GM23338 (cell line): ENCODE data around the gene KIAA0040. TPM values are rescaled to one million over a fixed set of nuclear protein-coding genes. Genes with fewer than 3 reads are reported as not detected.
A peak's percentile ranks its signal among the peaks of the same experiment; 100 is the strongest.

ENCODE experiments used
- ATAC-seq: fragments of 200-7000 bp; cut with Tn5 transposase; 3 replicates; pipeline ENCODE4 v1.9.1; 2020
- DNase-seq: peaks from one replicate; pipeline ENCODE4 v3.0.0-alpha.2; 2015; ENCODE audit warnings: low spot score
- H2AFZ ChIP-seq: fragments of 200-600 bp; sonication (generic); 2 replicates; pipeline ENCODE4 v1.8.0; 2016; ENCODE audit warnings: antibody characterized with exemption, mild to moderate bottlenecking, moderate library complexity
- H3F3A ChIP-seq: fragments of 200-600 bp; sonication (generic); replicated peaks from 2 replicates; pipeline ENCODE4 v1.8.0; 2017; ENCODE audit warnings: antibody characterized with exemption, mixed run types, low read depth
- H3K27ac ChIP-seq: fragments of 200-600 bp; sonication (generic); 2 replicates; pipeline ENCODE4 v1.6.1; 2016; ENCODE audit warnings: low read depth
- H3K27me3 ChIP-seq: fragments of 200-600 bp; sonication (generic); 2 replicates; pipeline ENCODE4 v1.8.0; 2016; ENCODE audit warnings: mild to moderate bottlenecking, mixed run types, moderate library complexity; ENCODE audit not compliant: insufficient read depth
- H3K36me3 ChIP-seq: fragments of 200-600 bp; sonication (generic); 2 replicates; pipeline ENCODE4 v1.8.0; 2016; ENCODE audit warnings: mild to moderate bottlenecking; ENCODE audit not compliant: insufficient read depth
- H3K4me1 ChIP-seq: fragments of 200-600 bp; sonication (generic); 2 replicates; pipeline ENCODE4 v1.8.0; 2016; ENCODE audit warnings: mild to moderate bottlenecking, moderate library complexity; ENCODE audit not compliant: insufficient read depth
- H3K4me2 ChIP-seq: fragments of 200-600 bp; sonication (generic); 2 replicates; pipeline ENCODE4 v1.7.1; 2017; ENCODE audit warnings: mixed run types
- H3K4me3 ChIP-seq: fragments of 200-600 bp; sonication (generic); 2 replicates; pipeline ENCODE4 v1.6.1; 2016; ENCODE audit warnings: mixed run types
- H3K79me2 ChIP-seq: fragments of 200-600 bp; sonication (generic); replicated peaks from 2 replicates; pipeline ENCODE4 v1.8.0; 2017; ENCODE audit warnings: mild to moderate bottlenecking; ENCODE audit not compliant: insufficient read depth
- H3K9me2 ChIP-seq: fragments of 200-600 bp; sonication (generic); 2 replicates; pipeline ENCODE4 v1.8.0; 2017; ENCODE audit not compliant: insufficient read depth
- H4K20me1 ChIP-seq: fragments of 200-600 bp; sonication (generic); replicated peaks from 2 replicates; pipeline ENCODE4 v1.8.0; 2017; ENCODE audit warnings: mild to moderate bottlenecking; ENCODE audit not compliant: insufficient read depth
- H3K27ac Mint-ChIP-seq: 2 replicates; pipeline ENCODE4 v1.8.0; 2020; ENCODE audit warnings: inconsistent platforms, mild to moderate bottlenecking, moderate library complexity, mixed read lengths
- H3K27me3 Mint-ChIP-seq: 3 replicates; pipeline ENCODE4 v1.8.0; 2022; ENCODE audit warnings: low read depth, mild to moderate bottlenecking, moderate library complexity, mixed read lengths, inconsistent platforms; ENCODE audit not compliant: insufficient read depth, poor library complexity
- H3K36me3 Mint-ChIP-seq: 3 replicates; pipeline ENCODE4 v1.8.0; 2021; ENCODE audit warnings: low read depth, mild to moderate bottlenecking, inconsistent platforms, moderate library complexity, mixed read lengths
- H3K4me1 Mint-ChIP-seq: 3 replicates; pipeline ENCODE4 v1.8.0; 2020; ENCODE audit warnings: mild to moderate bottlenecking, inconsistent platforms, mixed read lengths
- H3K4me3 Mint-ChIP-seq: 3 replicates; pipeline ENCODE4 v1.8.0; 2021; ENCODE audit warnings: moderate library complexity, mild to moderate bottlenecking, inconsistent platforms, mixed read lengths
- H3K9me3 Mint-ChIP-seq: 3 replicates; pipeline ENCODE4 v1.8.0; 2020; ENCODE audit warnings: moderate library complexity, mild to moderate bottlenecking, inconsistent platforms, mixed read lengths
- CREB1 ChIP-seq: fragments of 250-450 bp; sonication (Bioruptor Pico); IDR thresholded peaks from 2 replicates; pipeline ENCODE4 v1.5.0; 2020; ENCODE audit warnings: low read depth, mild to moderate bottlenecking, moderate library complexity
- EZH2 ChIP-seq: fragments of 200-600 bp; sonication (generic); IDR thresholded peaks from one replicate; pipeline ENCODE4 v1.8.0; 2017; ENCODE audit warnings: antibody characterized with exemption, mild to moderate bottlenecking, low read depth; ENCODE audit not compliant: unreplicated experiment
- POLR2AphosphoS5 ChIP-seq: IDR thresholded peaks from 2 replicates; pipeline ENCODE4 v1.6.1; 2016; ENCODE audit warnings: antibody characterized with exemption, low read depth
- ZNF114 ChIP-seq: fragments of 250-450 bp; sonication (Bioruptor Pico); IDR thresholded peaks from 2 replicates; pipeline ENCODE4 v1.5.0; 2020; ENCODE audit warnings: mild to moderate bottlenecking, moderate library complexity
- polyA plus RNA-seq: library from polyadenylated mRNA; unstranded; fragments of >200 nt; fragmentation: Nextera tagmentation; extraction: Ambion mirVana; gene quantifications from 2 replicates; pipeline ENCODE4 v1.2.1, GENCODE V29; 2016
- total RNA-seq: library from RNA; depleted of rRNA; stranded (reverse); fragments of >200 nt; shearing (Covaris generic); gene quantifications from 2 replicates; pipeline ENCODE4 v1.2.3, GENCODE V29; 2014
- TF ChIP-seq, protein P1 (sequence below): fragments of 250-450 bp; sonication (Bioruptor Pico); IDR thresholded peaks from 2 replicates; pipeline ENCODE4 v1.5.0; 2020; ENCODE audit warnings: mild to moderate bottlenecking, moderate library complexity
- TF ChIP-seq, protein P2 (sequence below), 2 experiments: fragments of 200-600 bp in 1 of 2; sonication (generic) in 1 of 2; conservative IDR thresholded peaks; 2 replicates each; pipeline versions ENCODE4 v1.5.1 to v1.6.1; 2016 to 2017; ENCODE audit warnings: antibody characterized with exemption in 2 of 2, low read depth in 2 of 2, mild to moderate bottlenecking in 2 of 2, moderate library complexity in 1 of 2

KIAA0040 gene
- total and polyA plus RNA-seq, 2 experiments from 2014 or later, result 7.0 to 11.9 TPM

DNA sequence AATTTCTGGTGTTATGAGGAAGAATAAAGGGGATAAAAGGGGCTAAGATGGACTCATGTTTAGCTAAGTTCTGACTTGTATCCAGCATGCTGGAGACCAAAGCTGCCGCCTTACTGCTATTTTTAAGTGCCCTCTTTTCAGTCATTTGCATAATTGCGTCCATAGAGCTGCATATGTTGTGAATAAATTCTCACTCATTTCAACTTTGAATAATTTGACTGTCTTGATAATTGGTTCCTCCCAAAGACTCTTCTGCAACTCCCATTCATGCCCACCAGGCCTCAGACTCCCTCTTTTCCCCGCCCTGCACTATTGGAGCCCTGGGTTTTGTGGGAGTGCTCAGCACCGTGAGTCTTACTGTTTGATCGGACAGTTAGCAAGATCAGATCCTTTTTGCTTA lies 45.0 kb downstream of the KIAA0040 start:
- TF ChIP-seq CREB1 (CRISPR knock-in tag), result no peak
- ATAC-seq, result no peak
- no peak for DNase-seq
- H2AFZ ChIP-seq, result peak overlapping the region; percentile 50; the same call in 1 of the 2 replicates
- peaks cover 19% of the 10 kb centered on the region; the same call in 1 of the 2 replicates for H3K4me1 ChIP-seq
- H3F3A ChIP-seq, result no peaks in the 10 kb centered on the region
- no peak overlapping the region for H3K4me2 ChIP-seq
- H3K27ac Mint-ChIP-seq, result no peak overlapping the region
- H3K27me3 Mint-ChIP-seq, result peaks cover 15% of the 10 kb centered on the region
- peaks cover 32% of the 10 kb centered on the region for H3K4me1 Mint-ChIP-seq
- no peak overlapping the region for H3K4me3 ChIP-seq
- no peaks in the 10 kb centered on the region; the same call in 2 of the 3 replicates for H3K36me3 Mint-ChIP-seq
- no peaks in the 10 kb centered on the region for H4K20me1 ChIP-seq
- no peak overlapping the region; the same call in 2 of the 3 replicates for H3K4me3 Mint-ChIP-seq
- H3K9me3 Mint-ChIP-seq, result peaks cover 2% of the 10 kb centered on the region
- H3K79me2 ChIP-seq, result no peaks in the 10 kb centered on the region
- peaks cover 7% of the 10 kb centered on the region; the same call in 1 of the 2 replicates for H3K27me3 ChIP-seq
- H3K9me2 ChIP-seq, result no peaks in the 10 kb centered on the region
- no peak overlapping the region for H3K27ac ChIP-seq
- H3K36me3 ChIP-seq, result no peaks in the 10 kb centered on the region

DNA sequence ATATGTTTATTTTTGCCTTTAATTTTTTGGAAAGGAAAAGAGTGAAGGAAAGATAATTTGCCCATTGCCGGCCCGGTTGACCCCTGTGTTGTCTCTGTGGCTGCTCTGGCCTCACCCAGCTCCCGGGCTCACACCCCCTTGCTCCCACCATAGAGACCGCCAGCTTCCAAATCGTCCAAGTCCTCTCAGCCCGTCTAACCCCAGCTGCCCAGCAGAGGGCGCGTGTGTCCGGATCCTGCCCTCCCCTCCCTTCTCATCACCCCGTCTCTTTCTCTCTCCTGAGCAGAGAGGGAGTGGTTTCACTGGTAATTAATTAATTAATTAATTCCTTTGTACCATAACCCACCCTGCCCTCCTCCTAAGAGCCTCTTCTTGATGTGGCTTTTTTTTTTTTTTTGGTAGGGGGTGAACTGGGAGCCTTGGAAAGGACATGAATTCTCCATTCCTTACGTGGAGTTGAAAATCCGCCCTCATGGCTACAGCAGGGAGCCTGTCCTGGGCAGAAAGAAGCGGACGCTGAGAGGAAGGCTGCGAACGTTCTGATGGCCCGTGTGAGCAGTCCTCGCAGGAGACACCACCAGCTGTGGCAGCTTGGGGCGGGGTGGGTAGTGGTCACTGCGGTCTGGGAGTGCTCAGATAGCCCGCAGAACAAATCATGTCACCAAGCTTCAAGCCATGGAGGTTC lies 45.9 kb downstream of the KIAA0040 start:
- H3K9me2 ChIP-seq, result no peaks in the 10 kb centered on the region
- peaks cover 7% of the 10 kb centered on the region; the same call in 1 of the 2 replicates for H3K27me3 ChIP-seq
- Mint-ChIP-seq H3K4me1 (peaks cover 30% of the 10 kb centered on the region), H3K36me3 (no peaks in the 10 kb centered on the region; the same call in 2 of the 3 replicates), H3K27ac (peak overlapping the region; percentile 46; the same call in 1 of the 2 replicates), H3K9me3 (peaks cover 2% of the 10 kb centered on the region), H3K27me3 (peaks cover 15% of the 10 kb centered on the region), H3K4me3 (no peak overlapping the region)
- no peaks in the 10 kb centered on the region for H4K20me1 ChIP-seq
- H3K4me3 ChIP-seq, result peak overlapping the region; percentile 20
- no peaks in the 10 kb centered on the region for H3F3A ChIP-seq
- H3K79me2 ChIP-seq, result no peaks in the 10 kb centered on the region
- no peaks in the 10 kb centered on the region for H3K36me3 ChIP-seq
- H3K27ac ChIP-seq, result no peak overlapping the region
- TF ChIP-seq, protein P1, sequence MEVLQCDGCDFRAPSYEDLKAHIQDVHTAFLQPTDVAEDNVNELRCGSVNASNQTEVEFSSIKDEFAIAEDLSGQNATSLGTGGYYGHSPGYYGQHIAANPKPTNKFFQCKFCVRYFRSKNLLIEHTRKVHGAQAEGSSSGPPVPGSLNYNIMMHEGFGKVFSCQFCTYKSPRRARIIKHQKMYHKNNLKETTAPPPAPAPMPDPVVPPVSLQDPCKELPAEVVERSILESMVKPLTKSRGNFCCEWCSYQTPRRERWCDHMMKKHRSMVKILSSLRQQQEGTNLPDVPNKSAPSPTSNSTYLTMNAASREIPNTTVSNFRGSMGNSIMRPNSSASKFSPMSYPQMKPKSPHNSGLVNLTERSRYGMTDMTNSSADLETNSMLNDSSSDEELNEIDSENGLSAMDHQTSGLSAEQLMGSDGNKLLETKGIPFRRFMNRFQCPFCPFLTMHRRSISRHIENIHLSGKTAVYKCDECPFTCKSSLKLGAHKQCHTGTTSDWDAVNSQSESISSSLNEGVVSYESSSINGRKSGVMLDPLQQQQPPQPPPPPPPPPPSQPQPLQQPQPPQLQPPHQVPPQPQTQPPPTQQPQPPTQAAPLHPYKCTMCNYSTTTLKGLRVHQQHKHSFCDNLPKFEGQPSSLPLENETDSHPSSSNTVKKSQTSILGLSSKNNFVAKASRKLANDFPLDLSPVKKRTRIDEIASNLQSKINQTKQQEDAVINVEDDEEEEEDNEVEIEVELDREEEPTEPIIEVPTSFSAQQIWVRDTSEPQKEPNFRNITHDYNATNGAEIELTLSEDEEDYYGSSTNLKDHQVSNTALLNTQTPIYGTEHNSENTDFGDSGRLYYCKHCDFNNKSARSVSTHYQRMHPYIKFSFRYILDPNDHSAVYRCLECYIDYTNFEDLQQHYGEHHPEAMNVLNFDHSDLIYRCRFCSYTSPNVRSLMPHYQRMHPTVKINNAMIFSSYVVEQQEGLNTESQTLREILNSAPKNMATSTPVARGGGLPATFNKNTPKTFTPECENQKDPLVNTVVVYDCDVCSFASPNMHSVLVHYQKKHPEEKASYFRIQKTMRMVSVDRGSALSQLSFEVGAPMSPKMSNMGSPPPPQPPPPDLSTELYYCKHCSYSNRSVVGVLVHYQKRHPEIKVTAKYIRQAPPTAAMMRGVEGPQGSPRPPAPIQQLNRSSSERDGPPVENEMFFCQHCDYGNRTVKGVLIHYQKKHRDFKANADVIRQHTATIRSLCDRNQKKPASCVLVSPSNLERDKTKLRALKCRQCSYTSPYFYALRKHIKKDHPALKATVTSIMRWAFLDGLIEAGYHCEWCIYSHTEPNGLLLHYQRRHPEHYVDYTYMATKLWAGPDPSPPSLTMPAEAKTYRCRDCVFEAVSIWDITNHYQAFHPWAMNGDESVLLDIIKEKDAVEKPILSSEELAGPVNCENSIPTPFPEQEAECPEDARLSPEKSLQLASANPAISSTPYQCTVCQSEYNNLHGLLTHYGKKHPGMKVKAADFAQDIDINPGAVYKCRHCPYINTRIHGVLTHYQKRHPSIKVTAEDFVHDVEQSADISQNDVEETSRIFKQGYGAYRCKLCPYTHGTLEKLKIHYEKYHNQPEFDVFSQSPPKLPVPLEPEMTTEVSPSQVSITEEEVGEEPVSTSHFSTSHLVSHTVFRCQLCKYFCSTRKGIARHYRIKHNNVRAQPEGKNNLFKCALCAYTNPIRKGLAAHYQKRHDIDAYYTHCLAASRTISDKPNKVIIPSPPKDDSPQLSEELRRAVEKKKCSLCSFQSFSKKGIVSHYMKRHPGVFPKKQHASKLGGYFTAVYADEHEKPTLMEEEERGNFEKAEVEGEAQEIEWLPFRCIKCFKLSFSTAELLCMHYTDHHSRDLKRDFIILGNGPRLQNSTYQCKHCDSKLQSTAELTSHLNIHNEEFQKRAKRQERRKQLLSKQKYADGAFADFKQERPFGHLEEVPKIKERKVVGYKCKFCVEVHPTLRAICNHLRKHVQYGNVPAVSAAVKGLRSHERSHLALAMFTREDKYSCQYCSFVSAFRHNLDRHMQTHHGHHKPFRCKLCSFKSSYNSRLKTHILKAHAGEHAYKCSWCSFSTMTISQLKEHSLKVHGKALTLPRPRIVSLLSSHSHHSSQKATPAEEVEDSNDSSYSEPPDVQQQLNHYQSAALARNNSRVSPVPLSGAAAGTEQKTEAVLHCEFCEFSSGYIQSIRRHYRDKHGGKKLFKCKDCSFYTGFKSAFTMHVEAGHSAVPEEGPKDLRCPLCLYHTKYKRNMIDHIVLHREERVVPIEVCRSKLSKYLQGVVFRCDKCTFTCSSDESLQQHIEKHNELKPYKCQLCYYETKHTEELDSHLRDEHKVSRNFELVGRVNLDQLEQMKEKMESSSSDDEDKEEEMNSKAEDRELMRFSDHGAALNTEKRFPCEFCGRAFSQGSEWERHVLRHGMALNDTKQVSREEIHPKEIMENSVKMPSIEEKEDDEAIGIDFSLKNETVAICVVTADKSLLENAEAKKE (CRISPR knock-in tag), result no peak
- TF ChIP-seq, protein P2, sequence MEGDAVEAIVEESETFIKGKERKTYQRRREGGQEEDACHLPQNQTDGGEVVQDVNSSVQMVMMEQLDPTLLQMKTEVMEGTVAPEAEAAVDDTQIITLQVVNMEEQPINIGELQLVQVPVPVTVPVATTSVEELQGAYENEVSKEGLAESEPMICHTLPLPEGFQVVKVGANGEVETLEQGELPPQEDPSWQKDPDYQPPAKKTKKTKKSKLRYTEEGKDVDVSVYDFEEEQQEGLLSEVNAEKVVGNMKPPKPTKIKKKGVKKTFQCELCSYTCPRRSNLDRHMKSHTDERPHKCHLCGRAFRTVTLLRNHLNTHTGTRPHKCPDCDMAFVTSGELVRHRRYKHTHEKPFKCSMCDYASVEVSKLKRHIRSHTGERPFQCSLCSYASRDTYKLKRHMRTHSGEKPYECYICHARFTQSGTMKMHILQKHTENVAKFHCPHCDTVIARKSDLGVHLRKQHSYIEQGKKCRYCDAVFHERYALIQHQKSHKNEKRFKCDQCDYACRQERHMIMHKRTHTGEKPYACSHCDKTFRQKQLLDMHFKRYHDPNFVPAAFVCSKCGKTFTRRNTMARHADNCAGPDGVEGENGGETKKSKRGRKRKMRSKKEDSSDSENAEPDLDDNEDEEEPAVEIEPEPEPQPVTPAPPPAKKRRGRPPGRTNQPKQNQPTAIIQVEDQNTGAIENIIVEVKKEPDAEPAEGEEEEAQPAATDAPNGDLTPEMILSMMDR (conservative IDR thresholded peaks at IDR 0.05; ENCODE audit: low read depth in 2 of 2), result peak; percentile 93 to 96
- no peak for TF ChIP-seq ZNF114
- TF ChIP-seq POLR2AphosphoS5, result no peak
- no peak for TF ChIP-seq EZH2
- TF ChIP-seq CREB1 (CRISPR knock-in tag), result no peak
- H3K4me1 ChIP-seq, result peaks cover 21% of the 10 kb centered on the region
- peak; percentile 91 for DNase-seq
- H2AFZ ChIP-seq, result peak overlapping the region; percentile 50
- H3K4me2 ChIP-seq, result peak overlapping the region; percentile 59
- peak; percentile 98 for ATAC-seq
